ENCODE data around the gene SBF2.
"Not testable (repeated sequence)": the region's sequence is repeated elsewhere in the genome, so short reads cannot be mapped to it uniquely, and the experiment has no call there.

Gene SBF2

DNA sequence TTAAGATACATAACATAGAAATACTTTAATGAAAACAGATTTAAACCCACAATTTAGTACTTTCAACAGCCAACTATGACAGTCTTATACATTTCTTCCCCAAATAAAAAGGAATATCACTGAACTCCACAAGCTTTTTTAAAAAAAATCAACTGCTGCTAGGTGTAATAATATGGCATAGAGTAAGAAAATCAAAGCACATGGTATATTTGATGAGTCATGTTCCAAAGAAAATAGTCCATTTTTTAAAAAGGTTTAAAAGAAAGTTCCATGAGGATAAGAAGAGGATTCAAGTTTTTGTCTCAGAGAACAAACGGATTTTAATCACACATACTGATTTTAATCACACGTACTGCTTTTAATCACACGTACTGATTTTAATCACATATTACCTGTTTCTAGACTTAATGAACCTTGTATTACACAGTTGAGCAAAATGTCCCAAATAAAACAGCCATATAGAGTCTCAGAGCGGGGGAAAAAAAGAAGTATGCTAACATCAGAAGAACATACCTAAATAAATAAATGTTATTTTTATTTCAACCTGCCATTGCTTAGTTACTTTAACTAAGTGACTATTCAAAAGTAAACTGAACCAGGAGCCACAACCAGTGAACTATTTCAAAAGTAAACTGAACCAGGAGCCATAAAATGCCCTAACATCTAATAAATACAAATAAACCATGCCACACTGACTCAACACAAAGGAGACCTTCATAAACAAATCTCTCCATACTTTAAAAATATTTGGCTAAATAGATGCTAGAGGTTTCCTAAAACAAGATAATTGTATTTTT is 198.4 kb downstream of the SBF2 start:
- no peak for DNase-seq (ENCODE audit: low spot score)
- in situ Hi-C loops (cut with MboI; ENCODE audit: low pct_unique_long_range_greater_than_20kb, low sequenced_read_pairs, unreplicated experiment): no loop called here
- TF ChIP-seq, protein P1, sequence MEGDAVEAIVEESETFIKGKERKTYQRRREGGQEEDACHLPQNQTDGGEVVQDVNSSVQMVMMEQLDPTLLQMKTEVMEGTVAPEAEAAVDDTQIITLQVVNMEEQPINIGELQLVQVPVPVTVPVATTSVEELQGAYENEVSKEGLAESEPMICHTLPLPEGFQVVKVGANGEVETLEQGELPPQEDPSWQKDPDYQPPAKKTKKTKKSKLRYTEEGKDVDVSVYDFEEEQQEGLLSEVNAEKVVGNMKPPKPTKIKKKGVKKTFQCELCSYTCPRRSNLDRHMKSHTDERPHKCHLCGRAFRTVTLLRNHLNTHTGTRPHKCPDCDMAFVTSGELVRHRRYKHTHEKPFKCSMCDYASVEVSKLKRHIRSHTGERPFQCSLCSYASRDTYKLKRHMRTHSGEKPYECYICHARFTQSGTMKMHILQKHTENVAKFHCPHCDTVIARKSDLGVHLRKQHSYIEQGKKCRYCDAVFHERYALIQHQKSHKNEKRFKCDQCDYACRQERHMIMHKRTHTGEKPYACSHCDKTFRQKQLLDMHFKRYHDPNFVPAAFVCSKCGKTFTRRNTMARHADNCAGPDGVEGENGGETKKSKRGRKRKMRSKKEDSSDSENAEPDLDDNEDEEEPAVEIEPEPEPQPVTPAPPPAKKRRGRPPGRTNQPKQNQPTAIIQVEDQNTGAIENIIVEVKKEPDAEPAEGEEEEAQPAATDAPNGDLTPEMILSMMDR (IDR thresholded peaks at IDR 0.05; ENCODE audit: extremely low read depth, insufficient read depth, missing control alignments): no peak

DNA sequence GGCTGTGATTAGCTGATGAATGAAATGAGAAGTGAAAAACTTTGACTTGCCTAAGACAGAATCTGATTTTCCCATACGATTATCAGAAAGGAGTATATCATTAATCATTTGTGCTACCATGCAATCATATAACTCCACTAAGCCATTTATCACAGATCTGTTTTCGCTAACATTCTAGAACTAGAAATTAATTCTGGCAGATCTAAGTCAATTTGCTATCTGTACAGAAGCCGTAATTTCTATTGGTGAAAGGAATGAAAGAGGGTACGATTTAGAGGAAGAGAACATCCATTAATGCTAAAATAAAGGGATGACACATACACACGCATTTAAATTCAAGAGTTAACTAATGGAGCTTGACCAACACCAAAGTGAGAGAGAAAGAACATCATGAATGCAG is 201.6 kb downstream of the SBF2 start:
- TF ChIP-seq, protein P1 (IDR thresholded peaks at IDR 0.05; ENCODE audit: extremely low read depth, insufficient read depth, missing control alignments): no peak
- in situ Hi-C loops (cut with MboI; ENCODE audit: low pct_unique_long_range_greater_than_20kb, low sequenced_read_pairs, unreplicated experiment): no loop called here
- DNase-seq (ENCODE audit: low spot score): no peak

DNA sequence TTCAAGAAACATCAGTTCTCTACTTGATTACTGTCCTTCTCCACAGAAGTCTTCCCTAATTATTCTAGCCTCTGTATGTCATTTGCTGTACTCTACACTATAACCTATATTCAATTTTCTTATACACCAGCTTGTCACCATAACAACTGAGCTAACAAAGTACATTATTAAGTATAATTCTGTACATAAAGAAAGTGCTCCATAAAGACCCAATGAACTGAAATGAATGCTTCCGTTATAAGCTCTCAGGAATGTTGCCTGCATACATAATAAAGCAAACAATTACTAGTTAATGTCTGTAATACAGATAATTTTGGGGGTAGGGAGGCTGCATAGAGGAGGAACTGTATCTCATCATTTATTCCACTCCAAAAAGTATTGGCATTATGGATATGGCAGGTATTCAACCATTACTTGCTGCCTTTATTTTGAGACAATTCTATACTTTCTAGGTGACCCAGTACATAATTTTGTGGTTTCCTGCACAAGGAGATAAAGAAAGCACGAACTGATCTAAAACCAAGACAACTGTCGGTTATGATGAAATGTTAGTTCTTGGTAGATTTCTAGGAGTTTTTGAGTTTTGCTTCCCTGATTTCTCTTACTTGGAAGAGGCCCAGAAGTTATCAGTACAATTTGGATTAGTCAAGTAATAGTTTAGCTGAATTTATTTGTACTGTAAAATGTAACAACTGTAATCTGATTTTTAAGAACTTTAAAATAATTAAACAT is 202.5 kb downstream of the SBF2 start:
- DNase-seq (ENCODE audit: low spot score): no peak
- in situ Hi-C loops (cut with MboI; ENCODE audit: low pct_unique_long_range_greater_than_20kb, low sequenced_read_pairs, unreplicated experiment): no loop called here
- TF ChIP-seq, protein P1 (IDR thresholded peaks at IDR 0.05; ENCODE audit: extremely low read depth, insufficient read depth, missing control alignments): no peak

DNA sequence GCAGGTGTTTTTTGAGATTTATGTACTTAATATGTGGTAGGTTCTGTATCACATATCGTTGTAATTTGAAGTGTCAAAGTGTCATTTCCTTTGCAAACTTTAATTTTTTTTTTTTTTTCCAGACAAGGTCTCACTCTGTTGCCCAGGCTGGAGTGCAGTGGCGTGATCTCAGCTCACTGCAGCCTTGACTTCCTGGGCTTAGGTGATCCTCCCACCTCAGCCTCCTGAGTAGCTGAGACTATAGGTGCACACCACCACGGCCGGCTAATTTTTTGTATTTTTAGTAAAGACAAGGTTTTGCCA is 206.1 kb downstream of the SBF2 start:
- DNase-seq (ENCODE audit: low spot score); in situ Hi-C loops (cut with MboI; ENCODE audit: low pct_unique_long_range_greater_than_20kb, low sequenced_read_pairs, unreplicated experiment): not testable (repeated sequence)

DNA sequence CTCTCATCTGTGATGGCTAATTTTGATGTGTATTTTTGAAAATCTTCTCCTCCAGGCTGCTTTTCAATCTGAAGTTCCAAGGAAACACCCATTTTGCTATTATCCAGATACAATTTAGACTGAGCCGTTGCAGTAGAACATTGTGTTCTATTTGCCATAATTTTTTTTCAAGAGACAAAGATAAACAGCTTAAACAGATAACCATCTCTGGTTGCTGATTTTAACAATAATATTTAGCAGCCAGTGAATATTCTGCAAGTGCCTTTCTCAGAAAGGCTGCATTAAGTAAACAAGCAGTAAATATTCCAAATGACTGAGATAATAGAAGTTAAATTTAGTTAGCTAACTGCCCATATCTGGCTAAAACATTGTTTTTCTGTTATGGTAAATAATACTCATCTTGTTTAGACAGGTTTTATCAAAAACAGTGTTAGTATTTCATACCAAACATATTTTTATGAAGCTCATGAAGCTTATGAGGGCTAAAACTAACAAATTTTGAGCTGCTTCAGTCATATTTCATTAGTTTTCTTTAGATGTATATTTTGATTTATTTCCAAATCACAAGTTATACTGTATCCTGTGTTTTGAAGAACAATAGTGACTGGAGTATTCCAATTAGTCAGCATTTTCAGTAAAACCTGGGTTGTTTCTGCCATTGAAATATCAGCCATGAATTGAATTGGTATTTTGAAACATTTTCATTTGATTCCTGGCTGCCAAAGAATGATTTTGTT is 206.7 kb downstream of the SBF2 start:
- in situ Hi-C loops (cut with MboI; ENCODE audit: low pct_unique_long_range_greater_than_20kb, low sequenced_read_pairs, unreplicated experiment): no loop called here
- TF ChIP-seq, protein P1 (IDR thresholded peaks at IDR 0.05; ENCODE audit: extremely low read depth, insufficient read depth, missing control alignments): no peak
- DNase-seq (ENCODE audit: low spot score): no peak

DNA sequence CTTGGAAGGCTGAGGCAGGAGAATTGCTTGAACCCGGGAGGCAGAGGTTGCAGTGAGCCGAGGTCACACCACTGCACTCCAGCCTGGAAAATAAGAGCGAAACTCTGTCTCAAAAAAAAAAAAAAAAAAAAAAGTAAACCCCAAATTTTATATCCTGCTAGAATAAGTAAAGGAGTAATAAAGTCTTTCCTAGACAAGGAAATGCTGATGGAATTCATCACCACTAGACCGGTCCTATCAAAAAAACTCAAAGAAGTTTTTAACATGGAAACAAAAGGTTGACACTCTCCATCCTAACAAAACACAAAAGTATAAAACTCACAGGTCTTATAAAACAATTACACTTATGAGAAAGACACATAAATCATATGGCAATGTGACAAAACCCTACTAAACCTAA is 213.9 kb downstream of the SBF2 start:
- DNase-seq (ENCODE audit: low spot score): no peak
- in situ Hi-C loops (cut with MboI; ENCODE audit: low pct_unique_long_range_greater_than_20kb, low sequenced_read_pairs, unreplicated experiment): no loop called here
- TF ChIP-seq, protein P1 (IDR thresholded peaks at IDR 0.05; ENCODE audit: extremely low read depth, insufficient read depth, missing control alignments): no peak

Measured in GM13977 (cell line).